ENCODE measurements around the gene WDFY2.
"Not testable (repeated sequence)": the region's sequence is repeated elsewhere in the genome, so short reads cannot be mapped to it uniquely, and the experiment has no call there.

Gene WDFY2

DNA sequence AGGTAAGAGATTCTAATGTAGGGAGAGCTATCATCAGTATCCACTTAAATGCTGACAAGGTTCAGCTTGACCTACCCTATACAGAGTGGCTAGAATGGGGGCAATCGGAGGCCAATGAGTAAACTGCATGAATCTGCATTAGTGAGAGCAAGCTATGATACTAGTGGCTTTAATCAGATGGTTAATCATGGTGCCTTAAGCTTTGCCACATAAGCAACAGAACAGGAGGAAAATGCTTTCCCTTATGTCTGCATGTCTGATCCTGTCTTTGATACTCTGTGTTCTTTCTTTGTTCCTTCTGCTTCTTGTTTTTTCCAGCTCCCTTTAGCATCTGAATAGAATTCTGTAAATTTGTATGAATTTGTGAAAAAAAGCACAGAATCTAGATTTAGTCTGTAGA, 91.1 kb downstream of the WDFY2 start:
- DNase-seq, result no peak

DNA sequence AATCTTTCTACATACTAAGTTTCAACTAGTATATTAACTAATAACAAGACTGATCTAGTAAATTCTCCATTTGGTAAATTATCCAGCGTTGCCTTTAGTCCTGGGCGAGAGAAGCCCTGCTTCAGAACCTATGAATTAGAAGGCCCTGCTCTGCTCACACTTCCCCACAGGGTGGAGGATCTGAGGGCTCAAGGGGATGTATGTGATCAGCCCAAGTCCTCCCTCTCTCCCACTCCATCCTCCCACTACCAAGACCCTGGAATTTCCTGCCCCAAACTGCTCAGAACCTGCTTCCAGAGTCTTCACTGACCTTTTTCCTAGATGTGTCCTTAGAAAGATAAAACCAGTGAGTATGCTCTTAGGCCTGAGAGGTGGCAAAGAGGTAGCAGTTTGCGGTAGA, 91.6 kb downstream of the WDFY2 start:
- DNase-seq, result no peak

DNA sequence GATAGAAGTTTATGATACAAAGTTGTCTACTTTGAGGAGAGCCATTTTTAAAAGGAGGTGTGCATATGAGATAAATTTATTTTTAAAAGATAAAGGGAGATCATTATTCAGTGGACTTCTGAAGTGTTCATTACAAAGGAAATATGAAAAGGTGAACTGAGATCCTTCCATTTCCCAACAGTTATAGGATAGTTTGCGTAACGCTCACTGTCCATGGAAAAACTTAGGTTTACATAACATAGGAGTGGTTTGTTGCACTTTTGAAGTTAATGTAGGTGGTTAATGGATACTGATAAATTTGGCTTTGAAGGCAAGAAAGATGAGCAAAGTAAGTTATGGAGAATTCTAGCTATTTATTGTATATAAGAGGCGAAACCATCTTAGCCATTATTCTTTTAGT, 92.5 kb downstream of the WDFY2 start:
- no peak for DNase-seq

DNA sequence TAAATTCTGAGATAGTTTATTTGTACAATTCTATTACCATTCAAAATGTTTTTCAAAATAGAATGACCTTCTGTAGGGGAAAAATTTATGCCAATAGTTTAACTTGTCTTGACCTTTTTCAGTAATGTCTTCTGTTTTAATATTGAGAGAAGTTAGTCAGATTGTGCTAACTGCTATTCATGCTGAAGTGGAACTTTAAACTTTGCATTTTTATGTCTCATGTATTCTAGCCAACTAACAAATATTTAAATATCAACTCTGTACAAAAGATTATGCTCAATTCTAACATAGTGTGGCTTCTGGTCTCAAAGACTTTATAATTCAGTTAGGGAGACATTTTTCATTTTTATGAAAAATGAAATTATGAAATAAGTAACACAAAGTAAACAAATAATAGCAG, 94.2 kb downstream of the WDFY2 start:
- no peak for DNase-seq

DNA sequence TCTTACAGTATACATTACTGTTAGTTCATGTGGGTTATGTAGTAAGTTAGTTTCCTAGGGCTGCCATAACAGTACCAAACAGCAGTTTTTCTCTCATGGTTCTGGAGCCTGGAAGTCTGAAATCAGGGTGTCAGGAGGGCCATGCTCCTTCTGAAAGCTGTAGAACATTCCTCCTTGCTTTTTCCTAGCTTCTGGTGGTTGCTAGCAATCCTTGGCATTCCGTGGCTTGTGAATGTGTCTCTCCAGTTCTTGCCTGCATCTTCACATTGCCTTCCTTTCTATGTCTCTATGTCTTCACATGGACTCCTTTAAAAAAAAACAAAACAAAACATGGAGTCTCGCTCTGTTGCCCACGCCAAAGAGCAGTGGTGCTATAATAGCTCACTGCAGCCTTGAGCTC, 95.4 kb downstream of the WDFY2 start:
- no peak for DNase-seq

DNA sequence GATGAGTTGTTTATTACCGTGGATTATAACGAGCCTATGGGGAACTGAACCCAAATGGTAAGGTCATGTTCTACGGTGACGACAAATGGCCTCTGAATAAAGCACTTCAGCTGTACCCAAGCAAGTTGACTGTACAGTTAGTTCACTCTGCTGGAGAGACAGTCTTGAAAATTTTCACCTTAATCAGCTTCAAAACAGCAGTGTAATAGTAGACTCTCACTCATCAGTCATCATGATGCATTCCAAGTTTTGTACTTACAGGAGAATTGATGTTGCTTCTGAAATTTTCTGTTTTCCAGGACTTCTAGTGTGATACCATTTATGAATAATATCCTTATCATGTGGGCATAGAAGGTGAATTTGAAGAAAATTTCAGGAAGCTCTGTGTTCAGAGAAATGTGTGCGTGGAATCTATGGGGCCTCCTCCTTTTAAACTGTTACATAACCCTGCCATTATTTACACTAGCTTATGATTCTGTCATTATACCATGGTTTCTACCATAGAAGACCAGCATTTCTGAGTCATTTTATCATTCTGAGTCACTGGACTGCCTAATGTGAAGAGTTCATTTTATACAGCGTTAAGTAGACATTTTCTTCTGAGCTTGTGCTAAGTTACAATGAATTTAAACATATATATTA, 96.9 kb downstream of the WDFY2 start:
- DNase-seq, result no peak

DNA sequence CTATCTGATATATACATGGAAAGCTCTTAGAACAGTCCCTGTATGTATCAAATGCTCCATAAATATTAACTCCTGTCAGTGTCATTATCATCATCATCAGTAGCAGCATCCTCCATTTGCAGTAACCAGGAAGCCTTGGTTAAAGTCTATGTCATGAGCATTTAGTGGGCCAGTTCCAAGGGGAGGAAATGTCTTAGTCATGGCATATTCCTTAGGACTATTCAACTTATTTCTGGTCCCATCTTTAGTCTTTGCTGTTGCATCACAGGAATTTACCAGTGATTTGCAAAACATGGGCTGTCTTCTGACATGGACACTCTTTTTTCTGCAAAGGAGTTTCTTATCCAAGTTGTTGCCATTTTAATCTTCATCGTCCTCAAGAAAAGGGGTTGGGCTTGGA, 98.4 kb downstream of the WDFY2 start:
- no peak for DNase-seq

DNA sequence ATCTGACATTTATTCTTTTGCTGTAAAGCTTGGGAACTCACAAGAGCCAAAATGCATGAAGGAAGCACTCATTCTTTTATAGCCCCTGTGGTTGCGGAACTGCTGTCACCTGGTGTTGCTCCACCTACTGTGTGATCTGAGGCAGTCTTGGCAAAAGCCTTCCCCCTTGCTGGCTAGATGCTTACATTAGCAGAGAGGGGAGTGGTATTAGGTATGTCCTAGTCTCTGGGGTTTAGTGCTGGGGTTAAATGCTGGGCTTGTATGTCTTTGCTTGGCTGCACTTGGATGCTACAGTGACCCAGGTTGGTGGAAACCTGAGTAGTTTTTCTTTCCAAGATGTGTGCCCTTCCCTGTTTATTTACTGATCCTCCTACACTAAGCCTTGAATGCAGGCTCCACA, 99.3 kb downstream of the WDFY2 start:
- DNase-seq, result no peak

DNA sequence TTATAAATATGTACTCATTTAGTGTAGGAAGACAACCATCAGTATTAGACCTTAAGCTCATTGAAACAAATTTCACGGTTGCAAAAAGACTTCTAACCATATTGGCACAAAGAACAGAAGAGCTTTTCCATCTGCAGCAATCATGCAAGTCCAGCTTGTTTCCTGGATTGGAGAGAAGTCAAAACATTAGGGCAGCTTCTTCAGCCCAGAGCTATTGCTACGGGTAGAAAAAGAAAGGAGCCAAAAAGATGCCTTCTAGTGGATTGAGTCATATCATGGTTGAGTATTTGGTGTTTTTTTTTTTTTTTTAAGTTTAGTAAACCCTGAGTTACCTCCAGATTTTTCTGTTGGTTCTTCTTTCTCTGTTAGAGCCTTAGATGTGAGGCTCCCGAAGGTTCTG, 99.8 kb downstream of the WDFY2 start:
- DNase-seq, result no peak

DNA sequence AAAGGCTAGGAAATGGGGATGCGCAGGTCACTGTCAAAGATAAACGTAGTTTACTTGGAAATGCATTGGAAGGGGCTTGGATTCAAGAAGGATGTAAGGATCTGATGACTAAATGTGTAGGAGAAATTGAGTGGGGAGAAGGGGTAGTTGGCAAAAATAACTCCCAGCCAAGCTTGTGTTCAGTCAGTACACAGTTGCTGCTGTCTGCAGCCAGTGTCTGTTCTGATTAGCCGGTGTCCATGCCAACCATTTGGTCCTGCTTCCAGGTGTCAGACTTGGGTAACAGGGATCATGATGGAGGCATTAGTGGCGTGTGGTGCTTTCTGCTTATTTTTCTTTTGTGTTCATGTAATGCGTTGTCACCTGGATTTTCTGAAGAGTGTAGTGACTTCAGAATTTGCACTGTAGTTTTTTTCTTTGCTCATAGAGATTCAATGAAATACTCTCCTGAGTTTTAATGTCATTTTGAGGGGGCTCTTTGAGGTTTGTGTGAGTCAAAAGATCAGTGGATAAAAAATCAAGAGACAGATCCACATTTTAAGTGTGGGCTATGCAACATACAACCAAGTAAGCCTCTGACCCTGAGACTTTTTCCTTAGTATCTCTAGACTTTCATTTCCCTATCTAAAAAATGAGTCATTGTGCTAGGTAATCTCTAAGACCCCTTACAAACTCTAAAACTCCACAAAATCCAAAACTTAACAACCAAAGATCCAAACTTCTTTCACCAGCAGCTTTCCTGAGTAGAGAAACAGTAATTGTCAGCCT, 103.9 kb downstream of the WDFY2 start:
- DNase-seq, result no peak

DNA sequence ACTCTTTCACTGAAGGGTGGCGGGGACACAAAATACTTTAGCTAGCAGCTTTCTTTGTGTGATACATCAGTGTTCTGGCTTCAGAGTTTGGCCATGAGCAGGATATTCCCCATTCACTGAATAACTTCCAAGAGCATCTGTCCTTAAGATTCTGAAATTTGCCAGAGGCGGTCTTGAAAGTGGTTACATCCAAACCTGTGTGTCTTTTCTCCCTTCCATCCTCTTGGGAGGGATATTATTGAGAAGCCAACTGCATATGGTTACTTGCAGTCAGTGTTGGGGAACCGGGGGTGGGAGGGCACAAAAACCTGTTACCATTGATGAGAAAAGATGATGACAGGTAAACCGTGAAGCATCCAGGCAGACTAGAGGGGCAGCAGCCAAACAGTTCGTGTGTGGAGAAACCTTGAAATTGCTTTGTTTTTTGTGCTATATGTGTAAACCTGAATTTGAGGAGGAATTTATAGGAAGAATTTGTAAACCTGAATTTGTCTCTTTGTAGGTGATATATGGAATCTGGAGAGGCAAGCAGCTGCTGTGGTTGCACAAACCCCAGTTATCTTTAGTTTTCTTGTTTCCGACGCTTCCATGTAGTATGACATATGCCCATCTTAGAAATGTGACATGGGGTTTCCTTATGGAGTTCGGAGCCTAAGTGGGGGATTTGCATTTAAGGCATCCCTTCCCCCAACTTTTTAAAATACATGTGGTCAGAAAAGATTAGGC, 104.8 kb downstream of the WDFY2 start:
- DNase-seq, result no peak

DNA sequence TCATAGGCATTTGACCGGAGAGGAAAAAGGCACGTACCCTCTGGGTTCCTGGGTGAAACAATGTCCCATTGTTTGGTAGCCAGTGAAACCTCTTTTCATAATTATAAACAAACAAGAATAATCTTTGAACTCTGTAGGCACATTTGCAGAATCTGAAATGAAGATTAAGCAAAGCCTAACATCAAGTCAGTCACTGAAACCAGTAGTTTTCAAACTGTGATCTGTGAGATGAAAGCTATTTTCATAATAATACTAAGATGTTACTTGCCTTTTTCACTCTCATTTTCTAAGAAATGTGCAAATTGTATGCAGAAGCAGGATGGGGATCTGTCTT, 105.4 kb downstream of the WDFY2 start:
- DNase-seq, result no peak

DNA sequence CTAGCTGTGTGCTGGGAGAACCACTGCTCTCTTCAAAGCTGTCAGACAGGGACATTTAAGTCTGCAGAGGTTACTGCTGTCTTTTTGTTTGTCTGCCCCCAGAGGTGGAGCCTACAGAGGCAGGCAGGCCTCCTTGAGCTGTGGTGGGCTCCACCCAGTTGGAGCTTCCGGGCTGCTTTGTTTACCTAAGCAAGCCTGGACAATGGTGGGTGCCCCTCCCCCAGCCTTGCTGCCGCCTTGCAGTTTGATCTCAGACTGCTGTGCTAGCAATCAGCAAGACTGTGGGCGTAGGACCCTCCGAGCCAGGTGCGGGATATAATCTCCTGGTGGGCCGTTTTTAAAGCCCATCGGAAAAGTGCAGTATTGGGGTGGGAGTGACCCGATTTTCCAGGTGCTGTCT, 111.4 kb downstream of the WDFY2 start:
- DNase-seq, result not testable (repeated sequence)

DNA sequence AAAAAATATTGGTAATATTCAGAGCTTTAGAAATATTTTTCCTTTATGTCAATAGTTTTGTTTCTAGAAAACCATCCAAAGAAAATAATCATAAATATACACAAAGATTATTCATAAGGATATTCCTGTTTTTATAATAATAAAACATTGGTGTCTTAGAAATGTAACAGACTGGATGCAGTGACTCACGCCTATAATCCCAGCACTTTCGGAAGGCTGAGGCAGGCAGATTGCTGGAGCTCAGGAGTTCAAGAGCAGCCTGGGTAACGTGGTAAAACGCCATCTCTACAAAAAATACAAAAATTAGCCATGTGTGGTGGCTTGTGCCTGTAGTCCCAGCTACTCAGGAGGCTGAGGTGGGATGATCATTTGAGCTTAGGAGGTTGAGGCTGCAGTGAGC, 112.9 kb downstream of the WDFY2 start:
- no peak for DNase-seq

DNA sequence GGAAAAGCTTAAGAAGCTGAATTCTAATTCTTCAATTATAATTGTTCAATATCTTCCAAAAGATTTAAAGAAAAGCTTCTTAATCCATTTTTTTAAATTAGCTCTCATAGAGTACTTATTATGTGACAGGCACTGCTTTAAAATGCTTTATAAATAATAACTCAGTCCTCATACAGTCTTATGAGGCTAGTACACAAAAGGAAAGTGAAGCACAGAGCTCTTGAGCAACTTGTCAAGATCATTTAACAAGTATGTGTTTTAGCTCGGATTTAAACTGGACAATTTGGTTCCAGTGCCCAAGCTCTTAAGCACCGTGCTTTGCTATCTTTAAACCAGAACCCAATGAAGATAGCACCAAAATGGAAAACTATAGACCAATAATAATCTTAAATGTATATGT, 113.6 kb downstream of the WDFY2 start:
- no peak for DNase-seq

DNA sequence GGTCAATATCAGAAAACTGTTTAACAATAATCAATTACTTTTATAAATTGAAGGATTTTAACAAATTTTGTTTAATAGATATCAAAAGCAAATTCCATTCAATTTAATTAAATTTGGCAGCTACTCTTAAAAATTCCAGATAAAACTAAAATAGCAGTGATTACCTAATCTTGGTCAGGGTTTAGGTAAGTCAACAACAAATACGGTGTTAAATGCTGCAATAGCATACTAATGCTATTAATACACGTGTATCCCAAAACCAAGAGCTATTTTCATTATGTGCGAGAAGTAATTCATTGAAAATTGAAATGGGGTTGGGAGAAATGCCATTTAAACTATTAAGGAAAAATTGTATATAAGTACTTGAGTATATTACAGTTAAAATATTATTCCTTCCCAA, 114.1 kb downstream of the WDFY2 start:
- no peak for DNase-seq

DNA sequence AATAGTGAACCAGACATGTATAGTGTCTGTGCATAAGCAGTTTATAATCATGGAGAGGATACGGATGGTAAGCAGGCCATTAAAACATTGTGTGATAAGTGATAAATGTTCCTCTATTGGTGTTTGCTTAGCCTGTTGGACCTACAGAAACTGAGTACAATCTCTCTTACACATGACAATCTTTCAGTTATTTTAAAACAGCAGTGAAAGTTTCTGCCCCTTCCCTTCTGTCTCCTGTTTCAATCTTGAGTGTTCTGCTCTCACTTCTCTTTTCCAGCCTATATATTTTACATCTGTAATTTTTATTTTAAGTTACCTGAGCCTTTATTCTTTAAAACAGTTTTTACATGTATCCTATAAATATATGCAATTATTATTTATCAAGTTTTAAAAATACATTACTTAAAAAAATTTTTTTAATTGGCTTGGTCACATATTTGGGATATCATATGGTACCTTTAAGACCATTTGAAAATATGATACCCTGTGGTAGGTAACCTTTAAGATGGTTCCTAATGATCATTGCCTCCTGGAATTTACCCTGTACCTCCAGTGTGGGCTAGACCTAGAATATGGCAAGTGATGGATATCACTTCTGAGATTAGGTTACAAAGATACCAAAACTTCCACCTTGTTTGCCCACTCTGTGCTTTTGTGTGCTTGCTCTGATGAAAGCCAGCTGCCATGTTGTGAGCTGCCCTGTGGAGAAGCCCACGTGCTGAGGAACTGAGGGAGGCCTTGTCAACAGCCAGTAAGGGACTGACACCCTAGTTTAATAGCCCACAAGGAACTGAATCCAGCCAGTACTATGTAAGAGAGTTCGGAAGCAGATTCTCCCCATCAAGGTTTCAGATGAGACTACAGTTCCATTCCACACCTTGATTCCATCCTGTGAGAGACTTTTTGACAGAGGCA, 120.4 kb downstream of the WDFY2 start:
- DNase-seq, result no peak

DNA sequence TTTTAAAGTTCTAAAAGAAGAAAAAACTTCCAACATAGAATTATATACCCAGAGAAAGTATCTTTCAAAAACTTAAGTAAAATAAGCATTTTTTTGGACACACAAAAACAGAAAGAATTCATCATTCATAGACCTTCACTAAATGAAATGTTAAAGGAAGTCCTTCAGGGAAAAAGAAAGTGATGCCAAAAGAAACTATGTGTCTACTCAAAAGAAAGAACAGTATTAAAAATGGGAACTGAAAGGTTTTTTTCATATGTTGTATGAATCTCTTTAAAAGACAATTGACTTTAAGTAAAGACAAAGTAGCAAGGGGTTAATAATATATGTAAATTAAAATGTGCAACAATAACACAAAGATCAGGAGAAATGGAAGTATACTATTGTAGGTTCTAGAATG, 123.2 kb downstream of the WDFY2 start:
- no peak for DNase-seq

DNA sequence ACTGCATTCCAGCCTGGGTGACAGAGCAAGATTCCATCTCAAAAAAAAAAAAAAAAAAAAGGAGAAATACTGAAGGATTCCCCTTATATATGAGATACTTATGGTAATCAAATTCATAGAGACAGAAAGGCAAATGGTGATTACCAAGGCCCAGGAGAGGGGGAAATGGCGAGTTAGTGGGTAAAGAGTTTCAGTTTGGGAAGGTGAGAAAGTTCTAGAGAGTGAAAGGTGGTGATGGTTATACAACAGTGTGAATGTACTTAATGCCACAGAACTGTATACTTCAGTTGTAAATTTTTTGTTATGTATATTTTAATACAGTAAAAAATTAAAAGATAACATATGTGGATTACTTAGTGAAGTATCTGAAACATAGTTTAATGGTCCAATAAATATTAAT, 129.5 kb downstream of the WDFY2 start:
- DNase-seq, result no peak

DNA sequence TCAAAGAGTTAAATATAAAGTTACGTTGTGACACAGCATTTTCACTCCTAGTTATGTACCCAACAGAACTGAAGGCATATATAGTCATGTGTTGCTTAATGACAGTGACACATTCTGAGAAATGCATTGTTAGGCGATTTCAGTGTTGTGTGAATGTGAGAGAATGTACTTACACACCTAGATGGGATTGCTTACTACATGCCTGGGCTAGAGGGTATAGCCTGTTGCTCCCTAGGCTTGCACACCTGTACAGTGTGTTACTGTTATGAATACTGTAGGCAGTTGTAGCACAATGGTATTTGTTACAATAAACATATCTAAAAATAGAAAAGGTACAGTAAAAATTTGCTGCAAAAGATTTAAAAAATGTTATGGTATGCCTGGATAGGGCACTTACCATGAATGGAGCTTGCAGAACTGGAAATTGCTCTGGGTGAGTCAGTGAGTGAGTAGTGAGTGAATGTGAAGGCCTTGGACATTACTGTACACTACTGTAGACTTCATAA, 130.5 kb downstream of the WDFY2 start:
- DNase-seq, result peak; percentile 6

DNA sequence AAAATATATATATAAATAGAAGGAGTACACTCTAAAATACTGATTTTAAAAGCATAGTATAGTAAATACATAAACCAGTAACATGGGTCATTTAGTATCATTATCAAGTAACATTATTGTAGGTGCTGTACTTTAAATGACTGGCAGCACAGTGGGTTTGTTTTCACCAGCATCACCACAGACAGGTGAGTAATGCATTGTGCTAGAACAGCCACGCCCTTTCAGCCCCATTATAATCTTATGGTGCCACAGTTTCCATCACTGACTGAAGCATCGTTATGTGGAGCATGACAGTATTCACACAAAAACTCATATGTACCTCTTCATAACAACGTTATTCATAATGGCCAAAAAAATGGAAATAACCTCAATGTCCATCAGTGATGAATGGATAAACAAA, 131.4 kb downstream of the WDFY2 start:
- DNase-seq, result no peak

DNA sequence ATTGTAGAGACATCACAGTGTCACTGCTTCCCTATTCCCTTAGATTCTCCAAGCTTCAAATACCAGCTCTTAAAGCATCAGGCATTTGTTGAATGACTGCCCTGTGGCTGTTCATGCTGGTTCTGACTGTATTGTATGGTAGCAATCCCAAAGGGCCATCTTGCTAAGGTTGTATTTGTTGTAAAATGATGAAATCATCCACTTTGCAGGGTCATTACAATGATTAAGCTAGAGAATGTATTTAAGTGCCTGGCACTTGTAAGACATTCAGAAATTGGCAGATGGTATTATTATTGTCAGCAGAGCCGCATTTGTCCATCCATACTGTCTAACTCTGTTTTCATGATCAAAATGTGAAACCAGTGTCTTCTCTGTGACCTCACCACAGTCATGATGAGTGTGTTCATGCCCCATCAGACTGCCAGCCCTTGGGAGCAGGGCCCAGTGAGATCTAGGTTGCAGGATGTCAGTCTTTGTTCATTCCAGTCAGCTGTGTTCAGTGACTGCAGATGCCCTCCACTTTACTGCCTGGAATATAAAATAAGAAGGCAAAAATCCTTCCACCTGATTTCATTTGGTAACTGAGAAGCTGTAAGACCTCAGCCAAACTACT, 133.6 kb downstream of the WDFY2 start:
- DNase-seq, result no peak

DNA sequence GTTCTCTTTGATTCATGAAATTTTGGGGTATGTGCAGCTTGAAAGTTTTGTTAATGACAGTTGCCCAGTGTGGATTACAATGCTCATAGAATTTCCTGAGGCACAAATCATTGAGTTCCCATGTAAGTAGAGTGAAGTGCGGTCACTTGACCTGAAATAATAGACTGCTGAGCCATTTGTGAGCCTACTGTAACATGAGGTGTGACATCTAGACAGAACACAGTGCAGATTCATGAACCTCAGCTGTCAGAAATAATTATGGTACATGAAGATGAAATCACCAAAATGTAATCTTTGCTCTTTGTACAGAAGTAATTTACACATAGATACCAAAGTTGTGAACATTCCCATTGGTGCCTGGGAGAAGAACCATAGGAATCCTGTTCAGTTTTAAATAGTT, 135.1 kb downstream of the WDFY2 start:
- no peak for DNase-seq

All from kidney glomerular epithelial cell (primary cell).